ENCODE data around the gene KAZN. TPM values are rescaled to one million over a fixed set of nuclear protein-coding genes. Genes with fewer than 3 reads are reported as not detected.

The KAZN gene
- total and polyA plus RNA-seq, 8 donors: 1.2 to 50.7 (median 6.8) TPM

DNA sequence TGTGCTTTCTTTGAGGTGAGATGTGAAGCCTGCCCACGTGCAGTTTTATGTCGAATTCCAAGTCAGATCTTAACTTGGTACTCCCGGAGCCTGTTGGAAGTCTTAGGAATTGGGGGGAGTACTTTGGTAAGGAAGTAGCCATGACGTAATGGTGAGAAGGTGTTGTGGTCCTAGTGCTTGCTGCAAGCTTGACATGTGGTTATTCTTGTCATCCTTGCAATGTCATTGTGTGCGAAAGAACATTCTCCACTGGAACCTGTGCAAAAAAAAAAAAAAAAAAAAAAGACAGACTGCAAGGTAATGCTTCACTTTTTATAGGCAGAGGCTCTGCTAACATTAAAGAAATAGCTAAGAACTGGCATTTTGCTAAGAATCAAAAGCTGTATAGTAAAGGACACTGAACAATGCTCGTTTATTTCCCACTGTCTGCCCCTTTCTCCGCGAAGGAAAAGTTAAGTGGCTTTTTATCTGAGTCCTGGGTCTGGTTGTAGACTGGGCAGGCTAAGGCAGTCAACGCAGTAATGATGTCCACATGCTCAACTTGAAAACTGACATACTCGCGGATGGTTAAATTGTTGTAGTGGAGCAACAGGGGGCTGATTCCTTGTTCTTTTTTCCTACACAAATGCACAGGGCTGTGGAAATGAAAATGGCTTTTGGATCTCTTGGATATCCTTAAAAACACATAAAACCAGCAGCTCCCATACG is 2.1 kb downstream of the KAZN start:
- H3K27ac ChIP-seq: peak overlapping the region in 1 of 5 donors; percentile 7

DNA sequence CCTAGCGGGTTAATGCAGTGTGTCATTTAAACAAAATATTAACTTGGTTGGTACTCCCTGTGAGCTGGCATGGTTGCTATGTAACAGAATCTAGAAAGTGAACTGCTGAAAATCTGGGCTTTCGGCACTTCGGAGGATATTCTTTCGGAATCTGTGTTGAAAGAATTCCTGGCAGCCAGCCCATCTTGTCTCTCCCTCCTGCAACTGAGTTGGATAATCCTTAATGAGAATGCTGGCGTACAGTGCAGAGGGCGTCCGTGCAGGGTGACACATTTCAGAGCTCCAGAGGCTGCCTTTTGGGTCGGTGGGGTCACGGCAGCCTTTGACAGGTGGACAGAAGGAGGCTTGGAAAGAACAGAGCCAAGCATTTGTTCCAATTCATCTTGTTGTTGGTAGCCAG is 3.7 kb downstream of the KAZN start:
- H3K27ac ChIP-seq: peak overlapping the region in 1 of 5 donors; percentile 8
- intact Hi-C loops (cut with DNase I; ENCODE audit: low total_unique reads): no loop called here
- H3K27me3 ChIP-seq: peaks cover 15 to 62% (median 35%) of the 10 kb centered on the region in 3 donors
- no peaks in the 10 kb centered on the region for H3K36me3 ChIP-seq
- no peaks in the 10 kb centered on the region for H3K9me3 ChIP-seq
- H3K4me1 ChIP-seq: peaks cover 9 to 44% (median 17%) of the 10 kb centered on the region in 4 donors
- no peak overlapping the region for H3K4me3 ChIP-seq
- TF ChIP-seq CTCF (IDR thresholded peaks at IDR 0.05): no peak
- TF ChIP-seq EP300 (IDR thresholded peaks at IDR 0.05): no peak
- TF ChIP-seq POLR2A (IDR thresholded peaks at IDR 0.05): no peak
- no peak for TF ChIP-seq POLR2AphosphoS5 (IDR thresholded peaks at IDR 0.05)
- DNase-seq: peak; percentile 30 to 80
- 39 to 65% (median 58%) methylated on average over 9 of the region's 9 CpGs for WGBS, 5 donors

More for the DNA sequence above, 2.1 kb downstream of the KAZN start:
- H3K27me3 ChIP-seq: peaks cover 15 to 72% (median 37%) of the 10 kb centered on the region in 3 donors
- DNase-seq: peak in 1 of 2 donors; percentile 31
- H3K36me3 ChIP-seq: no peaks in the 10 kb centered on the region
- peaks cover 9 to 44% (median 17%) of the 10 kb centered on the region in 4 donors for H3K4me1 ChIP-seq
- WGBS, 5 donors: 50 to 61% (median 57%) methylated on average over 12 of the region's 12 CpGs
- H3K4me3 ChIP-seq: peak overlapping the region in 1 of 4 donors; percentile 46
- TF ChIP-seq EP300 (IDR thresholded peaks at IDR 0.05): no peak
- no peaks in the 10 kb centered on the region for H3K9me3 ChIP-seq
- intact Hi-C loops (cut with DNase I; ENCODE audit: low total_unique reads): no loop called here

- TF ChIP-seq POLR2AphosphoS5 (IDR thresholded peaks at IDR 0.05): no peak
- no peak for TF ChIP-seq EP300 (IDR thresholded peaks at IDR 0.05)
- no peak for TF ChIP-seq POLR2A (IDR thresholded peaks at IDR 0.05)
- no peak for TF ChIP-seq CTCF (IDR thresholded peaks at IDR 0.05)
- Histone ChIP-seq H3K27ac (no peak overlapping the region), H3K36me3 (no peaks in the 10 kb centered on the region), H3K4me3 (no peak overlapping the region), H3K9me3 (no peaks in the 10 kb centered on the region), H3K4me1 (peaks cover 7 to 33% (median 10%) of the 10 kb centered on the region in 4 donors), H3K27me3 (peaks cover 5 to 47% (median 20%) of the 10 kb centered on the region in 3 donors)
- 71 to 79% (median 78%) methylated on average over 2 of the region's 2 CpGs for WGBS, 5 donors
- intact Hi-C loops (cut with DNase I; ENCODE audit: low total_unique reads): no loop called here
- DNase-seq: no peak
These were observed 5.2 kb downstream of the KAZN start for GRCh38 chr1:14603645-14604044.

- intact Hi-C loops (cut with DNase I; ENCODE audit: low total_unique reads): no loop called here
- Histone ChIP-seq H3K36me3 (no peaks in the 10 kb centered on the region), H3K27ac (no peak overlapping the region), H3K4me1 (peaks cover 0 to 25% (median 2%) of the 10 kb centered on the region in 4 donors), H3K9me3 (no peaks in the 10 kb centered on the region), H3K27me3 (peaks cover 0 to 40% (median 12%) of the 10 kb centered on the region in 3 donors), H3K4me3 (no peak overlapping the region)
- no peak for DNase-seq
- 81 to 96% (median 84%) methylated on average over 5 of the region's 5 CpGs for WGBS, 5 donors
- no peak for TF ChIP-seq POLR2AphosphoS5 (IDR thresholded peaks at IDR 0.05)
- TF ChIP-seq POLR2A (IDR thresholded peaks at IDR 0.05): no peak
- TF ChIP-seq EP300 (IDR thresholded peaks at IDR 0.05): no peak
- no peak for TF ChIP-seq CTCF (IDR thresholded peaks at IDR 0.05)
These were observed 5.9 kb downstream of the KAZN start for GRCh38 chr1:14604414-14604813.

DNA sequence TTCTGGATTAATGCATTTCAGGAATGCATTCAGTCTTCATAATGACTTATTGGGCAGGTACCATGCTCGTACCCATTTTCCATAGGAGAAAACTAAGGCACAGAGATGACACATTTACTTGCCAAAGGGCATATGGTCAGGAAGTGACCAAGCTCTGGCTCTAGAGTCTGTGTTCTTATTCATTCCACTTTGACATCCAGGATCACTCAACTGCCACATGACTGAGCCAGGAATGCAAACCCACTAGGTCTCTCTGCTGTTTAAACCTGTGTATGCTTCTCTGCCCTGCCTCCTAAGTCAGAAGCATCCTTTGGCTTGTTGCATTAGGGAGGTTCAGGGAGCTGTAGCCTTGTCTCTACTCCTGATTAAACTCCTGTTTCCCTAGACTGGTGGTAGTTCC is 7.5 kb downstream of the KAZN start:
- peaks cover 0 to 20% (median 0%) of the 10 kb centered on the region in 4 donors for H3K4me1 ChIP-seq
- WGBS, 5 donors: 77 to 89% (median 81%) methylated on average over 1 of the region's 1 CpG
- no peak for TF ChIP-seq POLR2A (IDR thresholded peaks at IDR 0.05)
- no peak for TF ChIP-seq POLR2AphosphoS5 (IDR thresholded peaks at IDR 0.05)
- no peak for TF ChIP-seq CTCF (IDR thresholded peaks at IDR 0.05)
- TF ChIP-seq EP300 (IDR thresholded peaks at IDR 0.05): no peak
- no peak overlapping the region for H3K4me3 ChIP-seq
- intact Hi-C loops (cut with DNase I; ENCODE audit: low total_unique reads): no loop called here
- DNase-seq: no peak
- H3K9me3 ChIP-seq: no peaks in the 10 kb centered on the region
- no peak overlapping the region for H3K27ac ChIP-seq
- H3K36me3 ChIP-seq: no peaks in the 10 kb centered on the region
- peaks cover 0 to 25% (median 0%) of the 10 kb centered on the region in 3 donors for H3K27me3 ChIP-seq
